ENCODE data around the gene C1orf52. TPM values are rescaled to one million over a fixed set of nuclear protein-coding genes. Genes with fewer than 3 reads are reported as not detected.

C1orf52 gene
- total and polyA plus RNA-seq, 9 of the 15 experiments (the other 6 are each of a cell fraction or from before 2014, with no cell fraction given) = 17.0 to 38.5 (median 33.0) TPM

- under 1% methylated on average over 13 of the region's 13 CpGs for WGBS (ENCODE audit: insufficient coverage, low coverage, missing lambda C conversion rate)
- BruUV-seq (replicated peaks) = no TSS peak
- Histone ChIP-seq H3K9me3 (replicated peaks; ENCODE audit: control insufficient read depth, insufficient read depth, low read depth, low read length) (no peaks in the 10 kb centered on the region), H3K27ac (ENCODE audit: extremely low read depth, low read depth, low read length) (peak overlapping the region; percentile 87), H3K4me3 (peak overlapping the region; percentile 79), H3K9me1 (ENCODE audit: control insufficient read depth, insufficient read depth, low read length) (no peaks in the 10 kb centered on the region), H3K79me2 (ENCODE audit: control insufficient read depth, insufficient read depth, low read length) (peaks cover 41% of the 10 kb centered on the region), H3K36me3 (ENCODE audit: control insufficient read depth, insufficient read depth, low read length) (peaks cover 36% of the 10 kb centered on the region), H3K9ac (ENCODE audit: insufficient read depth in 1 of 2, low read depth in 2 of 2, low read length in 2 of 2) (peak overlapping the region; percentile 88 to 95), H2AFZ (ENCODE audit: low read depth, low read length) (peak overlapping the region; percentile 84), H4K20me1 (replicated peaks; ENCODE audit: control insufficient read depth, insufficient read depth, low read length) (no peaks in the 10 kb centered on the region), H3K4me1 (replicated peaks in 1 of 2; ENCODE audit: control insufficient read depth in 2 of 2, insufficient read depth in 2 of 2, low read length in 2 of 2) (peaks cover 15 to 16% of the 10 kb centered on the region in 2 experiments; a peak in 3 of 5 replicates), H3K27me3 (ENCODE audit: control insufficient read depth in 2 of 2, insufficient read depth in 2 of 2, low read length in 2 of 2) (no peaks in the 10 kb centered on the region), H3K4me2 (ENCODE audit: insufficient read depth, low read length) (peak overlapping the region; percentile 98)
- ChIA-PET POLR2A (interaction anchor here (0.9 to 1.5 kb wide), 5 partner anchors 9 to 32 kb away, joined by 3 to 5 read pairs (median 3); partner anchors contain the start of gene C1orf52), CTCF (ENCODE audit: low intra/inter-chr PET ratio) (no interaction called here)
- intact Hi-C loops (cut with micrococcal nuclease) (no loop called here), in situ Hi-C loops (cut with MboI) (no loop called here)
- FAIRE-seq (no peak), ATAC-seq (peak; percentile 0; the same call in 1 of the 3 replicates), DNase-seq (ENCODE audit: extremely low read depth in 1 of 4, low spot score in 3 of 4) (no peak)
- TF ChIP-seq ERF (CRISPR knock-in tag; IDR thresholded peaks at IDR 0.05) (no peak), BRD4 (IDR thresholded peaks at IDR 0.05) (0 out of 2 replicates have a peak, but pooled peaks have one; percentile 27), CHD1 (IDR thresholded peaks at IDR 0.05; ENCODE audit: low read length) (peak; percentile 42), ZKSCAN3 (CRISPR knock-in tag; IDR thresholded peaks at IDR 0.05) (no peak), CBX3 (IDR thresholded peaks at IDR 0.05; ENCODE audit: borderline replicate concordance in 1 of 2, low read length in 2 of 2) (no peak), SAP30 (IDR thresholded peaks at IDR 0.05; ENCODE audit: borderline replicate concordance, insufficient read depth, low read depth, low read length, poor library complexity, severe bottlenecking) (peak; percentile 70), FOXM1 (IDR thresholded peaks at IDR 0.05; ENCODE audit: low read depth) (no peak), FOXM1 (CRISPR knock-in tag; IDR thresholded peaks at IDR 0.05; ENCODE audit: low read depth) (no peak), TGIF2 (CRISPR knock-in tag; IDR thresholded peaks at IDR 0.05) (0 out of 2 replicates have a peak, but pooled peaks have one; percentile 69), FOXA3 (CRISPR knock-in tag; conservative IDR thresholded peaks at IDR 0.05 in 1 of 2, IDR thresholded peaks at IDR 0.05 in 1 of 2) (no peak), JUN (IDR thresholded peaks at IDR 0.05; ENCODE audit: borderline replicate concordance, low read depth, low read length) (no peak), JUN (CRISPR knock-in tag; IDR thresholded peaks at IDR 0.05; ENCODE audit: borderline replicate concordance) (no peak), SMARCA4 (IDR thresholded peaks at IDR 0.05) (0 out of 2 replicates have a peak, but pooled peaks have one; percentile 23)
Observed at GRCh38 chr1:85275701-85276214, 16.3 kb upstream of the C1orf52 start.
